Activated T-cell treated with anti-CD3 and anti-CD28 coated beads for 4 hours (primary cell): ENCODE measurements around the gene NTM.

ENCODE experiments used
- DNase-seq: peaks from one replicate; pipeline ENCODE4 v3.0.0-alpha.2; 2020

The NTM gene

DNA sequence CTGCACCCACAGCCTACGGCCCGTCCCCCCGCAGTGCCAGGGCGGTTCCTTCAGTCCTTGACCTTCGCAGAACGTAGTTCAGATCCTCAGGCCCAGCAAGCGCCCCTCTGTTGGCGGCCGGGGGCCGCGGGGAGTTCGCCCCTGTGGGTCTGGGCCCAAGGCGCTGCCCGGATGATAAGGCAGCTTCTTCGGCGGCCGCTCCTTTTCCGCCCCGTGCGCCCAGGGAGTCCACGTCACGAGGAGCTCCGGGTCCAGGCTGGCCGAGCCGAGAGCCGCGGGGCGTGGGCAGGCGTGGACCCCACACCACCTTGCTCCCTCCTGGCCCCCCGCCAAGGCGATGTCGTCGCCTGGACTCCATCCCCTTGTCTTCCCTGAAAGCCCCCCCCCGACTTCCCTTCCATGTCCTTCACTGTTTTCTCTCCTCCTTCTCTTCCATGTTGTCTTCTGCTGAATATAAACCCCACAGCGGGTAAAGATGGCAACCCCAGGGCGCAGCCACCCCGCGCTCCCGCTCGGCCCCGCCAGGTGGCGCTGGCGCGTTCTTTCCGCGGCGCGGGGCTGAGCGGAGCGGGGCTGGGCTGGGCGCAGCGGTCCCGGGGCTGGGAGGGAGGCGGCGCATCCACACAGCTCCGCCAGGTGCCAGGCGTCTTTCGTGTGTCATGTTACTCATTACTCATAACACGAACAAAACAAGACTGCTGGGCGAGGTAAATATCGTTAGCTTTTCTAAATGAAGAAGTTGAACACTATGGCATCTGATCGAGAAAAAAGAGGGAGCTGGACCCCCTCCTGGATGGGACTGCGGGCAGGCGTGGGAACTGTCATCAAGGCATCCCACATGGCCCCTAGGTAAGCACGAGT, 321.0 kb downstream of the NTM start:
- DNase-seq: no peak

GRCh38 chr11:131692151-131692550, 321.7 kb downstream of the NTM start:
- no peak for DNase-seq

GRCh38 chr11:131692961-131693360, 322.5 kb downstream of the NTM start:
- DNase-seq: no peak

- DNase-seq: no peak
Observed at GRCh38 chr11:131693756-131694155, 323.3 kb downstream of the NTM start.

DNA sequence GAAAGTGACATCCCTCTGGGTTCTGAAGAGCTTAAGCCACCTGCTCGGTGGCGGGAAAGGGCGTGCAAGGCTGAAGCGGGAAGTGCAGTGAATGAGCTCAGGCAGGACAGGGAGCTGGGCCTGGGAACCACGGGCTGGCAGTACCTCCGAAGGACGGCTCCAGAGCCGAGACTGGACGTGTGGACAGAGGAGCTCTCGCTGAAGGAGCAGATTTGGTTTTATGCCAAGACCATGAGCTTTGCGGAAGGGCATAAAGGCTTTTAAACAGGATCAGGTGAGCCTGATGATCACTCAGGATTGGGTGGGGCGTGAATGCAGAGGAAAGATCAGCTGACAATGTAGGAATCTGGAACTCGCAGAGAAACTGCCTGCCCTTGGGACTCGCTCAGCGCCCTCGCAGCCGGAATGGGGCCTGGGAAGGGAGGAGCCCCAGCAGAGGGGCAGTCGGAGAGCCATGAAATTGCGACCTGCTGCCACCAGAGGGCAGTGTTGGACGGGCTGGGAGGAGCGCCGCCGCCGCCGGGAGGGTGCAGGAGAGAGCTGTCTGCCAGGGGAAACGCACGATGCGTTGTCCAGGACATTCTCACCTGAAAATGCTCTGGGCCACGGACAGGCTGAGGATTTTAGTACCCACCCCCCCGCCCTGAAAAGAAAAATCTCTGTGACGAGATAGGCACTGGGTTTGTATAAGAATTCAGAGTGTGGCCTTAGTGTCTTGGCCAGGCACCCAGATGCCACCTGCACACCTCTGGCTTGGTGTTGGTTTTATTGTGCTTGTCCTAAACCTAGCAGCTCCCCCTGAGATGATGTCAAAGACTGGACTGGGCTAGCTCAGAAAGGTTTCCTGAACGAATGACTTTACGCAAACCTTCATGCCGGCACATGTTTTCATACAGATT, 324.4 kb downstream of the NTM start:
- DNase-seq: peak; percentile 27

- no peak for DNase-seq
Observed at GRCh38 chr11:131695889-131696429, 325.5 kb downstream of the NTM start.

DNA sequence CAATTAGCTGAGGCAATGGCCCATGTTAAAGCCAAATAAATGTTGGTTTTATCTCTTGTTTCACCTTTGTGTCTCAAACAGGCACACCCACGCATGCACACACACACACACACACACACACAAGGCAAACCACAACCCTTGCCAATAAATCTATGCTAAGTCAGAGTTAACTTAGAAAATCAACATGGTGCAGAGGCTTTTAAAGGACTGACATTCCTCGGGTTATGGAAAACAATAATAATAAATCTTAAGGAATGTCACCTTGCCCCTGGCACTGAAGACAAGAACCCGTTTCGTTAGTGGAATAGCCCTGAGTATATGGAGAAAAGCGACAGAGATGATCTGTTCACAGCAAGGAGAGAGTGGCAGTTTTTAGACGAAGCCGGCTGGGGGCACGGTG, 326.3 kb downstream of the NTM start:
- no peak for DNase-seq

- no peak for DNase-seq
Observed at GRCh38 chr11:131703311-131703710, 332.9 kb downstream of the NTM start.

GRCh38 chr11:131704682-131705081, 334.3 kb downstream of the NTM start:
- DNase-seq: no peak

DNA sequence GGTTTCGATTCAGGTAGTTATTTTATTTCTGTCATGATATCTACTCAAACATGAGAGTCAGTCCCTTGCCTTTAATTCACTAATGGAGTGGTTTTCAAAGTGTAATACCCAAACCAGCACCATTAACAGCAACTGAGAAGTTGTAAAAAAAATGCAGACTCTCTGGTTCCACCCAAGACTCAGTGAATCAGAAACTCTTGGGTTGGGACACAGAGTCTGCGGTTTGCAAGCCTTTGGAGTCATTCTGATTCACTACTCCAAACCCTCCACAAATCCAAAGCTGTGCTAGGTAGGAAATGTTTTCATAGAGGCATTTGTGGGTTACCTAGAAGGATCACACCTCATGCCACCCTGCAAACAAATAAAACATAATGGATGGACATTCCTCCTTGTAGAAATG, 340.1 kb downstream of the NTM start:
- DNase-seq: no peak

DNA sequence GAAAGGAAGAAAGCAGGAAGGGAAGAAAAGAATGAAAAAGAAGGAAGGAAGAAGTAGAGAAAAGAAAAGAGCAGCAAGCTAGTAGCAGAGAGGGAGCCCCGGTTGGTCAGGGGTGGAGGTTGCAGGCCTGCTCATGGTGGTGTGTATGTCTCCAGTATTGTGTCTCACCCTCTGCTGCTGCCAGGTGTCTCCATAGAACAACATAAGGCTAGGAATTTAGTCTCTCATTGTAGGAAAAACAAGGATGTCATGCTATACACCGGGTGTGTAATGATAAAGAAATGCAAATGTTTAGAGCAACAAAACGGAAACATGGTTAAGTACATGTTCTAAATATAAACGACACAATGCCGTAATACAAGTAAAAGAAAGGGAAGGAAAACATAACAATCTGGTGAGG, 342.5 kb downstream of the NTM start:
- no peak for DNase-seq

- DNase-seq: no peak
Observed at GRCh38 chr11:131713529-131714134, 343.2 kb downstream of the NTM start.

GRCh38 chr11:131717616-131718015, 347.2 kb downstream of the NTM start:
- DNase-seq: no peak

DNA sequence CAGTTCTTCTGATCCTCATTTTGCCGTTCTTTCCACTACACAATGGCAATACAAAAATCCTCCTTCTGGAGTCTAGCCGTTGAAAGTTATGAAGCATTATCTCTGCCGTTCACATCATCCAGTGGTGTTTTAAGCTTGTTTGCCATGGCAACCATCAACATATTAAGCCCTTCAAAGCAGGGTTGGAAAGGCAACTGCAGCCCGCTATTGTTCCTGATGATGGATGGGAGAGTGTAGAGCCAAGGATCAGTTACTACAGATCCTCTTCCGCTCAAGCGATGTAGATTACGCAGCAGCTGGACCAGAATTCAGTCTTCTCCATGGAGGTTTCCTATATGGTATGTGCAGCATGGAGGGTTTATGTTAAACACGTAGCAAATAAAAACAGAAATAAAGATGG, 352.7 kb downstream of the NTM start:
- no peak for DNase-seq

DNA sequence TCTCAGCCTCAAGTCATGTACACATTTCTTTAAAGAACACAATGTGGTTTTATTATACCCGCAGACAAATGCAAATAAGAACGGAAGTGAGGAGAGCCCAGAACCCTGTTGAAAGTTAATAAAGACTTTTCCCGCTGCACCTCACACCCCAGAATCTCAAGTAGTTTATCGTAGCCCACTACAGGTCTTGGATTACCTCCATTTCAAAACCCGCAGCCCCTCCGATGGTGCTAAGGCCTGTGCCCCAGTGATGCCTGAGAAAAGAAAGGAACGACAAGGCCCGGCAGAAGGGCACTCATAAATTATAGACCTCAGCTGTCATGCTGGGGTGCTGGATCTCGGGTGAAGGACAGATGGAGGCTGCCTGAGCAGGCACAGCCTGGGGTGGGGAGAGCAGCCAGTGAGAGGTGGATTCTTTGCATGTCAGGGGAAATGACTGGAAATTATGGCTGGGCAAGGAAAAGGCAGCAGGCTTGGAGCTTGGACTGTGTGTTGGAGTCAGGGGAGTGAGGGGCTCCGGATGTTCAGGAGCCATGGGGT, 354.1 kb downstream of the NTM start:
- no peak for DNase-seq

- DNase-seq: no peak
Observed at GRCh38 chr11:131734871-131735270, 364.5 kb downstream of the NTM start.

DNA sequence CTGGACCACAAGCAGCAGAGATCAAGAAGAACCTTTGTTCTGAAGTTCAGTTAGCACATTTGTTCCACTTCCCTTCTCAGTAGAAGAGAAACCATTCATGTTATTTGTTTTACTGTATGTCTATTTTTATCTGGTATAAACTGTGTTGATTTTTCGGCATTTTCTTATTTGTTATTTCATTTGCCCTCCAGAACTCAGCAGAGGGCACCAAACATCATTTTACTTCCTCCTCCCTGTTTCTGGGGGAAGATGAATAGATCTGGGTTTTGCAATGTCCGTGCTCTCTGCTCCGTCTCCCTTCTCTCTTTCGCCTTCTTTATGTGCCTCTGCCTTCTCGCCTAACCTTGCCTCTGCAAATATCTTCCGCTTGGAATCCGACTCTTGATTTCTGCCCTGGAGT, 366.9 kb downstream of the NTM start:
- no peak for DNase-seq

DNA sequence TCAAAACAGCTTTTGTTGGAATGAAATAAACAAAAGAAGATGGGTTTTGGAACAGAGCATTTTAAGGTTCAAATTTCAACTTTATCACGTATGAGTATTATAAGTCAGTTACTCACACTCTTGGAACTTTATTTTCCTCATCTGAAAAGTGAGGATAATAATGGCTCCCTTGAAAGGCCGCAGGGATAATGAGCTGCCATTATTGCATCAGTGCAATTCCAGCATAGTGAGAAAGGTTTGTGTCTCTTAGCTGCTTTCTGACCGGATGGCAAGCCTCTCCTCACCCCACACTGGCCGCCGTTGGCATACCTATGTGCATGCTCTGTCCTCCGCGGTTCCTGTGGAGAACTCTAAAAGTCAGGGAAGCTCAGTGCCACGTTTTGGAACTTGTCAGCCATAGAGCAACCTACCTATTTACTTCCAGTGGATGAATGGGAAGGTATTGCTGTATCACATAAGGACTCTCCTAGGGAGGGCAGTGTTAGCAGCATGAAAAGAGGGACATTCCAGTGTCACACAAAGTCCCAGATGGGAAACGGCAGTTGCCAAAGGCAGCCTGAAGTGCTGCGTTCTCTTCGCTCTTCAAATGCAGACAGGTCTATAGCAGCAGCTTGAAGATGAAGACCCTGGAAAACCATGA, 368.9 kb downstream of the NTM start:
- no peak for DNase-seq

DNA sequence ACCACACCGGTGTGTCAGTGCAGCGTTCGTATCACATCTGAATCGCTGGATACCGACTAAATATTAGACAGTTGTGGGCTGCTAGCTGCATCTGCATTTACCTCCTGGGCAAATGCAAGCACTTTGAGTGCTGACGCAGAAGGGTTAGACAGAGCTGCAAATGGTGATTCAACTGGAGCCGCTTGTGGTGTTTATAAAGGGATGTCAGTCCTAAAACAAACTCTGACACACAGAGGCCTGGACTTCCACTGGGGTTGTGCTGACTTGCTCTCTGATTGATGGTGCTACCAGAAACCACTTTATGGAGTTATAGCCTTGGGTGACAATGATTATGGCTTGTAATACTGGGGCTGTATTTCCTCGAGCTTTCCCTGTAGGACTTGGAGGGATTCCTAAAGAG, 374.4 kb downstream of the NTM start:
- DNase-seq: no peak

GRCh38 chr11:131745405-131745804, 375.0 kb downstream of the NTM start:
- DNase-seq: no peak

DNA sequence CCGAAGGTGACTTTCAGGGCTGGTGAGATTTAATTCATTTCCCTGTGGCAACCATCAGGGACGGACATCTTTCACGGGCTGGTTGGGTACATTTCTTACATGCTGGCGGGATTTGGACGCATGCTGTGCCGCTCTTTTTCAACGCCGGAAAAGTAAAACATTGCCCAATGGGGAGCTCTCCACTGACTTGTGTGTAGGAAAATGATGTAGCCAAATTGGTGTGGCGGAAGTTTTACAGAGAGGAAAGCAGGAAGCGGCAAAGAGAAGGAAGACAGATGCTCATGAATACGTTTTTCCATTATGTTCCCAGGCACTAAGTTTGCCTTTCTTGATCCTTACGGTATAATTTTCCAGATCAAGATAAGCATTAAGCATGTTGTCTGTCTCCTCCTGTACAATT, 375.8 kb downstream of the NTM start:
- no peak for DNase-seq
